ENCODE data around the gene DNHD1.
"Not testable (repeated sequence)": the region's sequence is repeated elsewhere in the genome, so short reads cannot be mapped to it uniquely, and the experiment has no call there.

DNHD1 gene

DNA sequence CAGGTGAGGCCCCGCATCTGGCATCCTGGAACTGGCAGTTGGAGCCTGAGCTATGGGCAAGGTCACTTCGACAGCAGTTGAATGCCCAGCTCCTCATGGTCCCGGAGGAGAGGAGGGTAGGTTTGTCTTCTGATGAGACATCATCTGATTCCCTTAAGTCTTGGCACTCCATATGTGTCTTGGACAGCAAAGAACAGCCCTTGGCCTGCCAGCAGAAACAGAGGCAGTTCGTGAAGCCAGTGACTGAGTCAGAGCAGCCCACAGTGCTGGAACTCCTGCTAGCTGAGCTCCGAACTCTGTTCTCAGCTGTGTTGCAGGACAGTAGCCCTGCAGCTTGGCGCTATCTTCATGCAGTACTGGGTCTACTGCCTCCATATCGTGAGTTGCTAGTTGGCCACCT, 1.0 kb downstream of the DNHD1 start:
- H3K27me3 ChIP-seq (ENCODE audit: control insufficient read depth, insufficient read depth, low read length) = no peaks in the 10 kb centered on the region
- no CpG with 5 or more reads among the region's 7 CpGs for WGBS (ENCODE audit: insufficient coverage, insufficient read length)
- no peak overlapping the region for H3K27ac ChIP-seq (ENCODE audit: low read length)
- H3K9me3 ChIP-seq (ENCODE audit: control insufficient read depth, insufficient read depth, low read length) = no peaks in the 10 kb centered on the region
- no peak for DNase-seq (ENCODE audit: low read depth, low spot score)
- no peak overlapping the region for H3K4me3 ChIP-seq (ENCODE audit: low read length)
- no peaks in the 10 kb centered on the region for H3K36me3 ChIP-seq (ENCODE audit: control insufficient read depth, insufficient read depth, low read length)
- no peaks in the 10 kb centered on the region for H3K4me1 ChIP-seq (ENCODE audit: control insufficient read depth, insufficient read depth, low read length)

DNA sequence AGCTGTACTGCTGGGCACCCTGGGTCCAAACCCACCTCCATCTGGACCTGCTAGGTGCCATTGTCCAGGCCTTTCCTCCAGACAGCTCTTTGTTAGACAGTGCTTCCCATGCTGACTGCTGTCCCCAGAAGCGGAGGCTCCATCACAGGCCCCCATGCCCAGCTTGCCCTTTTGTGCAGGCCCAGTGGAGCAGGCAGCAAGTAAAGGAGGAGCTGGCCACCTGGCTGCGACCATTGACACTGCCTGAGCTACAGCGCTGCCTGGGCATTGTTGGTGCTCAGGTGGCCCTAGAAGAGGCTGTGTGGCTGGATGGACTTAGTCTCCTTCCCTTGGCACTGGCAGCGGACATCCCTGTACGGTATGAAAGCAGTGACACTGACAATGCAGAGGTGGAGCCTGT, 1.5 kb downstream of the DNHD1 start:
- no peak for DNase-seq (ENCODE audit: low read depth, low spot score)
- Histone ChIP-seq H3K9me3 (ENCODE audit: control insufficient read depth, insufficient read depth, low read length) (no peaks in the 10 kb centered on the region), H3K4me1 (ENCODE audit: control insufficient read depth, insufficient read depth, low read length) (no peaks in the 10 kb centered on the region), H3K27ac (ENCODE audit: low read length) (no peak overlapping the region), H3K27me3 (ENCODE audit: control insufficient read depth, insufficient read depth, low read length) (no peaks in the 10 kb centered on the region), H3K36me3 (ENCODE audit: control insufficient read depth, insufficient read depth, low read length) (no peaks in the 10 kb centered on the region), H3K4me3 (ENCODE audit: low read length) (no peak overlapping the region)
- no CpG with 5 or more reads among the region's 5 CpGs for WGBS (ENCODE audit: insufficient coverage, insufficient read length)

DNA sequence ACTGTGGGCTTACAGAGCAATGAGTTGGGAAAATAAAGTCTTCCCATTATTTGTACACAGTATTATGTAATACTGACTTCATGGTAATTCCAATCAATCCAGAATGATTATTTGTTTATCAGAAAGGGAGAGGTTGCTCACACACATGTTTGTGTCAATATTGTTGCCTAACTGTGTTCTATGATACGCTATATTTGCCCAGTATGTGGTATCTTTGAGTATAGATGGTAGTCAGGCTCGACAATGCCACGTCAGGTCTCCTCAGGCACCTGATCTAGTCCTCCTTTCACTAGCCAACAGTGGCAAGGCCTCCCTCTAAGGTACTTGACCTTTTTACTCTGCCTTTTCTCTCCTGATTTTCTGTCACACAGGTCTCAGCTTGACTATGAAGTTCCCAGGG, 5.3 kb downstream of the DNHD1 start:
- H3K4me3 ChIP-seq (ENCODE audit: low read length) = no peak overlapping the region
- WGBS (ENCODE audit: insufficient coverage, insufficient read length) = no CpG with 5 or more reads among the region's 3 CpGs
- no peaks in the 10 kb centered on the region for H3K36me3 ChIP-seq (ENCODE audit: control insufficient read depth, insufficient read depth, low read length)
- H3K4me1 ChIP-seq (ENCODE audit: control insufficient read depth, insufficient read depth, low read length) = no peaks in the 10 kb centered on the region
- H3K9me3 ChIP-seq (ENCODE audit: control insufficient read depth, insufficient read depth, low read length) = no peaks in the 10 kb centered on the region
- H3K27ac ChIP-seq (ENCODE audit: low read length) = no peak overlapping the region
- no peaks in the 10 kb centered on the region for H3K27me3 ChIP-seq (ENCODE audit: control insufficient read depth, insufficient read depth, low read length)
- no peak for DNase-seq (ENCODE audit: low read depth, low spot score)

GRCh38 chr11:6504166-6504565, 7.1 kb downstream of the DNHD1 start:
- H3K27ac ChIP-seq (ENCODE audit: low read length) = no peak overlapping the region
- no peaks in the 10 kb centered on the region for H3K36me3 ChIP-seq (ENCODE audit: control insufficient read depth, insufficient read depth, low read length)
- DNase-seq (ENCODE audit: low read depth, low spot score) = no peak
- H3K9me3 ChIP-seq (ENCODE audit: control insufficient read depth, insufficient read depth, low read length) = no peaks in the 10 kb centered on the region
- H3K4me1 ChIP-seq (ENCODE audit: control insufficient read depth, insufficient read depth, low read length) = no peaks in the 10 kb centered on the region
- H3K27me3 ChIP-seq (ENCODE audit: control insufficient read depth, insufficient read depth, low read length) = no peaks in the 10 kb centered on the region
- no CpG with 5 or more reads among the region's 3 CpGs for WGBS (ENCODE audit: insufficient coverage, insufficient read length)
- H3K4me3 ChIP-seq (ENCODE audit: low read length) = no peak overlapping the region

DNA sequence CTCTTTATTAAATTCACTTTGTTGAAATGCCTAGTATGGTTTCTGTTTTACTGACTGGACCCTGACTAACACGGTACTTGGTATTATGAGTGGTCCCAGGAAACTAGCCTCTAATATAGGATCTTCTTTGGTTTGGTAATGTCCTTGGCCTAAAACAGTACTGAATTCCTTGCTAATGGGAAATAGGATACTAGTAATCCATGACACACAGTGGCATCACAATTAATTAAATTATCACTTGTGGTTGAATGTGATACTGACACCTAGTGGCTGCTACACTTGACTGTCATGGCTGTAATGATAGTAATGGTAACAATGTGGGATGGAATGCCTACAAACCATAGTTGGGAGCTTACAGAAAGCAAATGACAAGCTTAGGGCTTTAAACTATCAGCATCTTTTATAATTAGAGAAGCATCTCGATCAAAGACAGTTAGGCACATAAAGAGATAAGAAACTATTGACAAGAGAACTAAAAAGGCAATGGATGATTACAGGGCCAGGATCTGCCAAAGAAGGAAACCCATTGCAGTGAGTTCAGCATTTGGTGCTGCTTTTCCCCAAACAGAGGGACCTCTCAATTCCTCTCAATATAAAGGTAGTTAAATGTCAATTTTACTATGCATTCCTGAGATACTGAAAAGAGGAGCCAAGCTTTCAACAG, 8.6 kb downstream of the DNHD1 start:
- Histone ChIP-seq H3K4me1 (ENCODE audit: control insufficient read depth, insufficient read depth, low read length) (no peaks in the 10 kb centered on the region), H3K27me3 (ENCODE audit: control insufficient read depth, insufficient read depth, low read length) (no peaks in the 10 kb centered on the region), H3K9me3 (ENCODE audit: control insufficient read depth, insufficient read depth, low read length) (no peaks in the 10 kb centered on the region), H3K36me3 (ENCODE audit: control insufficient read depth, insufficient read depth, low read length) (no peaks in the 10 kb centered on the region), H3K27ac (ENCODE audit: low read length) (no peak overlapping the region), H3K4me3 (ENCODE audit: low read length) (no peak overlapping the region)
- WGBS (ENCODE audit: insufficient coverage, insufficient read length) = no CpG with 5 or more reads among the region's 2 CpGs
- peak; percentile 25 for DNase-seq (ENCODE audit: low read depth, low spot score)

GRCh38 chr11:6516865-6517264, 19.8 kb downstream of the DNHD1 start:
- no peak for DNase-seq (ENCODE audit: low read depth, low spot score)
- H3K27ac ChIP-seq (ENCODE audit: low read length) = no peak overlapping the region
- H3K36me3 ChIP-seq (ENCODE audit: control insufficient read depth, insufficient read depth, low read length) = no peaks in the 10 kb centered on the region
- H3K4me3 ChIP-seq (ENCODE audit: low read length) = no peak overlapping the region
- H3K4me1 ChIP-seq (ENCODE audit: control insufficient read depth, insufficient read depth, low read length) = no peaks in the 10 kb centered on the region
- no peaks in the 10 kb centered on the region; the same call in 1 of the 2 replicates for H3K27me3 ChIP-seq (ENCODE audit: control insufficient read depth, insufficient read depth, low read length)
- no peaks in the 10 kb centered on the region for H3K9me3 ChIP-seq (ENCODE audit: control insufficient read depth, insufficient read depth, low read length)

GRCh38 chr11:6520265-6520664, 23.2 kb downstream of the DNHD1 start:
- Histone ChIP-seq H3K9me3 (ENCODE audit: control insufficient read depth, insufficient read depth, low read length) (no peaks in the 10 kb centered on the region), H3K27me3 (ENCODE audit: control insufficient read depth, insufficient read depth, low read length) (no peaks in the 10 kb centered on the region; the same call in 1 of the 2 replicates), H3K27ac (ENCODE audit: low read length) (no peak overlapping the region), H3K36me3 (ENCODE audit: control insufficient read depth, insufficient read depth, low read length) (no peaks in the 10 kb centered on the region), H3K4me1 (ENCODE audit: control insufficient read depth, insufficient read depth, low read length) (no peaks in the 10 kb centered on the region), H3K4me3 (ENCODE audit: low read length) (no peak overlapping the region)
- no CpG with 5 or more reads among the region's 3 CpGs for WGBS (ENCODE audit: insufficient coverage, insufficient read length)
- DNase-seq (ENCODE audit: low read depth, low spot score) = no peak

DNA sequence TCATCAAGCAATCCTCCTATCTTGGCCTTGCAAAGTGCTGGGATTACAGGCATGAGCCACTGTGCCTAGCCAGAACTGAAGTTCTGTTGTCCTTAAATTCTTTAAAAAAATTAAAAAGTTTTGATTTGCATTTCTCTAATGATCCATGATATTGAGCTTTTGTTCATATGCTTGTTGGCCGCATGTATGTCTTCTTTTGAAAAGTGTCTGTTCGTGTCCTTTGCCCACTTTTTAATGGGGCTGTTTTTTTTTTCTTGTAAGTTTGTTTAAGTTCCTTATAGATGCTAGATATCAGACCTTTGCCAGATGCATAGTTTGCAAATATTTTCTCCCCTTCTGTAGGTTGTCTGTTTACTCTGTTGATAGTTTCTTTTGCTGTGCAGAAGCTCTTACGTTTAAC, 24.9 kb downstream of the DNHD1 start:
- not testable (repeated sequence) for H3K27ac ChIP-seq (ENCODE audit: low read length); DNase-seq (ENCODE audit: low read depth, low spot score); H3K9me3 ChIP-seq (ENCODE audit: control insufficient read depth, insufficient read depth, low read length); H3K4me1 ChIP-seq (ENCODE audit: control insufficient read depth, insufficient read depth, low read length); H3K36me3 ChIP-seq (ENCODE audit: control insufficient read depth, insufficient read depth, low read length); H3K27me3 ChIP-seq (ENCODE audit: control insufficient read depth, insufficient read depth, low read length); H3K4me3 ChIP-seq (ENCODE audit: low read length)
- no CpG with 5 or more reads among the region's 3 CpGs for WGBS (ENCODE audit: insufficient coverage, insufficient read length)

GRCh38 chr11:6523253-6523652, 26.2 kb downstream of the DNHD1 start:
- WGBS (ENCODE audit: insufficient coverage, insufficient read length) = no CpG with 5 or more reads among the region's 1 CpG
- no peaks in the 10 kb centered on the region; the same call in 1 of the 2 replicates for H3K27me3 ChIP-seq (ENCODE audit: control insufficient read depth, insufficient read depth, low read length)
- no peak for DNase-seq (ENCODE audit: low read depth, low spot score)
- no peak overlapping the region for H3K4me3 ChIP-seq (ENCODE audit: low read length)
- no peak overlapping the region for H3K27ac ChIP-seq (ENCODE audit: low read length)
- H3K4me1 ChIP-seq (ENCODE audit: control insufficient read depth, insufficient read depth, low read length) = no peaks in the 10 kb centered on the region
- no peaks in the 10 kb centered on the region for H3K9me3 ChIP-seq (ENCODE audit: control insufficient read depth, insufficient read depth, low read length)
- no peaks in the 10 kb centered on the region for H3K36me3 ChIP-seq (ENCODE audit: control insufficient read depth, insufficient read depth, low read length)

GRCh38 chr11:6526411-6527135, 29.5 kb downstream of the DNHD1 start:
- Histone ChIP-seq H3K27ac (ENCODE audit: low read length) (no peak overlapping the region), H3K4me1 (ENCODE audit: control insufficient read depth, insufficient read depth, low read length) (no peaks in the 10 kb centered on the region), H3K9me3 (ENCODE audit: control insufficient read depth, insufficient read depth, low read length) (no peaks in the 10 kb centered on the region), H3K27me3 (ENCODE audit: control insufficient read depth, insufficient read depth, low read length) (no peaks in the 10 kb centered on the region), H3K36me3 (ENCODE audit: control insufficient read depth, insufficient read depth, low read length) (no peaks in the 10 kb centered on the region), H3K4me3 (ENCODE audit: low read length) (no peak overlapping the region)
- WGBS (ENCODE audit: insufficient coverage, insufficient read length) = no CpG with 5 or more reads among the region's 3 CpGs
- no peak for DNase-seq (ENCODE audit: low read depth, low spot score)

DNA sequence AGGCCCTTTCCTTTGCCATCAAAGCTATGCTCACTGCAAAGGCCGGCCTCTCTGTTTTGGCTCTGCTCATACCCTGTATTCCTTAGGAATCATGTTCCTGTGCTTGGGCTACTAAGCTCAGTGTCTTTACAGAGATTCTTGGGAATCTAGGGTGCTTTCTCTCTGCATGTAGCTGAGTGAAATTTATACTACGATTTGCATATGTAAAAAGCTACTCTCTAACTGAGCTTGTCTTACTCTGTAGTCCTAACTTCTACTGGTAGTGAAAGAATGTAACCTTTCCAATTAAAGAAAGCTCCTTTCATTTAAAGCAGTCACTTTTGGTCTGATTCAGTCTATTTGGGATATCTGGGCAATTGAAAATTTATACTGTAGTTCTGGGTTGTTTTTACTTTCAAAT, 32.2 kb downstream of the DNHD1 start:
- Histone ChIP-seq H3K27ac (ENCODE audit: low read length) (no peak overlapping the region), H3K4me1 (ENCODE audit: control insufficient read depth, insufficient read depth, low read length) (no peaks in the 10 kb centered on the region), H3K4me3 (ENCODE audit: low read length) (no peak overlapping the region), H3K36me3 (ENCODE audit: control insufficient read depth, insufficient read depth, low read length) (no peaks in the 10 kb centered on the region), H3K9me3 (ENCODE audit: control insufficient read depth, insufficient read depth, low read length) (no peaks in the 10 kb centered on the region), H3K27me3 (ENCODE audit: control insufficient read depth, insufficient read depth, low read length) (no peaks in the 10 kb centered on the region)
- WGBS (ENCODE audit: insufficient coverage, insufficient read length) = no CpG with 5 or more reads among the region's 2 CpGs
- no peak for DNase-seq (ENCODE audit: low read depth, low spot score)

All from iPS DF 6.9 (cell line).